ENCODE results near the gene GPC5.
A peak's percentile ranks its signal among the peaks of the same experiment; 100 is the strongest.

The GPC5 gene

GRCh38 chr13:92135509-92135908 lies 737.1 kb downstream of the GPC5 start:
- H3K9me3 ChIP-seq (ENCODE audit: insufficient read depth, low read length) = no peaks in the 10 kb centered on the region
- no peak overlapping the region for H3K9ac ChIP-seq (ENCODE audit: low read length)
- no peaks in the 10 kb centered on the region for H3K36me3 ChIP-seq (replicated peaks; ENCODE audit: low read depth, low read length)
- H4K20me1 ChIP-seq (ENCODE audit: insufficient read depth, low read length) = no peaks in the 10 kb centered on the region
- no peaks in the 10 kb centered on the region for H3K4me1 ChIP-seq (ENCODE audit: low read length)
- H3K4me3 ChIP-seq (ENCODE audit: low read length) = no peak overlapping the region
- TF ChIP-seq CTCF (IDR thresholded peaks at IDR 0.05; ENCODE audit: low read depth, low read length) (no peak), EZH2phosphoT487 (IDR thresholded peaks at IDR 0.05; ENCODE audit: low read depth) (no peak)
- no peak overlapping the region for H3K27ac ChIP-seq (ENCODE audit: low read length)
- peak overlapping the region; percentile 41; the same call in 1 of the 2 replicates for H2AFZ ChIP-seq (ENCODE audit: low read depth, low read length)
- H3K4me2 ChIP-seq (ENCODE audit: low read length) = no peak overlapping the region
- H3K79me2 ChIP-seq (ENCODE audit: low read length) = no peaks in the 10 kb centered on the region
- no peaks in the 10 kb centered on the region for H3K27me3 ChIP-seq (ENCODE audit: low read depth, low read length)

- H3K4me2 ChIP-seq (ENCODE audit: low read length) = no peak overlapping the region
- H3K9ac ChIP-seq (ENCODE audit: low read length) = no peak overlapping the region
- no peaks in the 10 kb centered on the region for H3K79me2 ChIP-seq (ENCODE audit: low read length)
- TF ChIP-seq CTCF (IDR thresholded peaks at IDR 0.05; ENCODE audit: low read depth, low read length) = no peak
- no peak for TF ChIP-seq EZH2phosphoT487 (IDR thresholded peaks at IDR 0.05; ENCODE audit: low read depth)
- no peaks in the 10 kb centered on the region for H4K20me1 ChIP-seq (ENCODE audit: insufficient read depth, low read length)
- H3K4me1 ChIP-seq (ENCODE audit: low read length) = no peaks in the 10 kb centered on the region
- H2AFZ ChIP-seq (ENCODE audit: low read depth, low read length) = no peak overlapping the region
- no peaks in the 10 kb centered on the region for H3K27me3 ChIP-seq (ENCODE audit: low read depth, low read length)
- H3K9me3 ChIP-seq (ENCODE audit: insufficient read depth, low read length) = no peaks in the 10 kb centered on the region
- H3K4me3 ChIP-seq (ENCODE audit: low read length) = no peak overlapping the region
- no peaks in the 10 kb centered on the region for H3K36me3 ChIP-seq (replicated peaks; ENCODE audit: low read depth, low read length)
- H3K27ac ChIP-seq (ENCODE audit: low read length) = no peak overlapping the region
These were observed 738.2 kb downstream of the GPC5 start for GRCh38 chr13:92136449-92137155.

- no peaks in the 10 kb centered on the region for H3K27me3 ChIP-seq (ENCODE audit: low read depth, low read length)
- no peaks in the 10 kb centered on the region for H3K79me2 ChIP-seq (ENCODE audit: low read length)
- H4K20me1 ChIP-seq (ENCODE audit: insufficient read depth, low read length) = no peaks in the 10 kb centered on the region
- TF ChIP-seq EZH2phosphoT487 (IDR thresholded peaks at IDR 0.05; ENCODE audit: low read depth) (no peak), CTCF (IDR thresholded peaks at IDR 0.05; ENCODE audit: low read depth, low read length) (no peak)
- H2AFZ ChIP-seq (ENCODE audit: low read depth, low read length) = no peak overlapping the region
- no peaks in the 10 kb centered on the region for H3K36me3 ChIP-seq (replicated peaks; ENCODE audit: low read depth, low read length)
- no peaks in the 10 kb centered on the region for H3K9me3 ChIP-seq (ENCODE audit: insufficient read depth, low read length)
- H3K4me1 ChIP-seq (ENCODE audit: low read length) = no peaks in the 10 kb centered on the region
- H3K4me2 ChIP-seq (ENCODE audit: low read length) = no peak overlapping the region
- no peak overlapping the region for H3K27ac ChIP-seq (ENCODE audit: low read length)
- no peak overlapping the region for H3K9ac ChIP-seq (ENCODE audit: low read length)
- no peak overlapping the region for H3K4me3 ChIP-seq (ENCODE audit: low read length)
These were observed 739.1 kb downstream of the GPC5 start for GRCh38 chr13:92137520-92137919.

- no peak overlapping the region for H3K27ac ChIP-seq (ENCODE audit: low read length)
- TF ChIP-seq CTCF (IDR thresholded peaks at IDR 0.05; ENCODE audit: low read depth, low read length) (0 out of 2 replicates have a peak, but pooled peaks have one; percentile 9), EZH2phosphoT487 (IDR thresholded peaks at IDR 0.05; ENCODE audit: low read depth) (no peak)
- no peaks in the 10 kb centered on the region for H3K79me2 ChIP-seq (ENCODE audit: low read length)
- no peaks in the 10 kb centered on the region for H3K36me3 ChIP-seq (replicated peaks; ENCODE audit: low read depth, low read length)
- H2AFZ ChIP-seq (ENCODE audit: low read depth, low read length) = no peak overlapping the region
- H3K4me1 ChIP-seq (ENCODE audit: low read length) = no peaks in the 10 kb centered on the region
- H3K9ac ChIP-seq (ENCODE audit: low read length) = no peak overlapping the region
- H3K4me3 ChIP-seq (ENCODE audit: low read length) = no peak overlapping the region
- H3K27me3 ChIP-seq (ENCODE audit: low read depth, low read length) = no peaks in the 10 kb centered on the region
- no peaks in the 10 kb centered on the region for H3K9me3 ChIP-seq (ENCODE audit: insufficient read depth, low read length)
- no peak overlapping the region for H3K4me2 ChIP-seq (ENCODE audit: low read length)
- H4K20me1 ChIP-seq (ENCODE audit: insufficient read depth, low read length) = no peaks in the 10 kb centered on the region
These were observed 745.3 kb downstream of the GPC5 start for GRCh38 chr13:92143766-92144165.

Measured in OCI-LY3 (cell line).